NCI-H146 (cell line): ENCODE measurements around the gene IL1R2.
"Not testable (repeated sequence)": the region's sequence is repeated elsewhere in the genome, so short reads cannot be mapped to it uniquely, and the experiment has no call there.

Experiments used
- DNase-seq: peaks from one replicate; lab custom pipeline; 2025; lab: John Stamatoyannopoulos, UW

The IL1R2 gene

GRCh38 chr2:102061962-102062795, 70.4 kb downstream of the IL1R2 start:
- no peak for DNase-seq

DNA sequence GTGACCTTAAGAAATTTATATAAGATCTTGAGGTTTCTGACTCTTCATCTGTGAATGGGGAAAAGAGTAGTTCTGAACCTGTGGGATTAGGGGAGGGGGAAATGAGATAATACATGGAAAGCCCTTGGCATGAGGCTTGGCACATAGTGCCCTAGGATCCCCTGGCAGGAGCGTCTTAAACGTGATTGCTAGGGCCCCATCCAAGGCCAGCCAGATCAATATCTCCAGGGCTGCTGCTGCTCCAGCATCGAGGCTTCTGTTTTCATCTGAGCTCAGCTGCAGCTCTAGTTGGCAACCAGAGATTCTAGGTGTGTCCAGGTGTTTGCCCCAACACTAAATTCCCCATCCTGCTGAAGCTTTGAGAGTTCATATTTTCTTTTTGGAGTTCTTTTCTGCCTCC, 71.0 kb downstream of the IL1R2 start:
- DNase-seq = no peak

- no peak for DNase-seq
These were observed 71.7 kb downstream of the IL1R2 start for GRCh38 chr2:102063487-102063911.

GRCh38 chr2:102063941-102064678, 72.3 kb downstream of the IL1R2 start:
- DNase-seq = no peak

- no peak for DNase-seq
These were observed 73.2 kb downstream of the IL1R2 start for GRCh38 chr2:102064679-102065674.

- no peak for DNase-seq
These were observed 74.0 kb downstream of the IL1R2 start for GRCh38 chr2:102065675-102066252.

DNA sequence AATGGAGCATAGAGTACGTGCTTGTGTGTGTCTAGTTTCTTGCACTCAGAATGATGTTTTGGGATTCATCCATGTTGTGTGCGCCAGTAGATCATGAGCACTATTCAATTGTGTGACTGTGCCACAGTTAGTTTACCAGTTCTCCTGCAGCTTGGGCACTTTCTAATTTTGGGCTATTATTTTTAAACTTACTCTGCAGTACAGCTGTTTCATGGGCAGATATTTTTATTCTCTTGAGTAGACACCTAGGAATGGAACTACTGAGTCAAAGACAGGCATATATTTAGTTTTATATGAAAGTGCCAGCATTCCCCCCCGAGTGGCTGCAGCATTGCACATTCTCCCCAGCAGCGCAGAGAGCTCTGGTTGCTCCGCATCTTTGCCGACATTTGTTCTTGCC, 74.8 kb downstream of the IL1R2 start:
- no peak for DNase-seq

DNA sequence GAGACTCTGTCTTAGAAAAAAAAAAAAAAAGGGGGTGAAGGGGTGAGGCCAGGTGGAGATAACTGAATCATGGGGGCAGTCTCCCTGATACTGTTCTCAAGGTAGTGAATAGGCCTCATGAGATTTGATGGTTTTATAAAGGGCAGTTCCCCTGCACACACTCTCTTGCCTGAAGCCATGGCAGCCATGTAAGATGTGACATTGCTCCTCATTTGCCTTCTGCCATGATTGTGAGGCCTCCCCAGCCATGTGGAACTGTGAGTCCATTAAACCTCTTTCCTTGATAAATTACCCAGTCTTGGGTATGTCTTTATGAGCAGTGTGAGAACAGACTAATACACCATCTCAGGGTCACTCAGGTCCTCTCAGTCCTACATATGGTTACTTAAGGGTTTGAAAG, 76.4 kb downstream of the IL1R2 start:
- not testable (repeated sequence) for DNase-seq

- DNase-seq = no peak
These were observed 77.7 kb downstream of the IL1R2 start for GRCh38 chr2:102069311-102069974.

DNA sequence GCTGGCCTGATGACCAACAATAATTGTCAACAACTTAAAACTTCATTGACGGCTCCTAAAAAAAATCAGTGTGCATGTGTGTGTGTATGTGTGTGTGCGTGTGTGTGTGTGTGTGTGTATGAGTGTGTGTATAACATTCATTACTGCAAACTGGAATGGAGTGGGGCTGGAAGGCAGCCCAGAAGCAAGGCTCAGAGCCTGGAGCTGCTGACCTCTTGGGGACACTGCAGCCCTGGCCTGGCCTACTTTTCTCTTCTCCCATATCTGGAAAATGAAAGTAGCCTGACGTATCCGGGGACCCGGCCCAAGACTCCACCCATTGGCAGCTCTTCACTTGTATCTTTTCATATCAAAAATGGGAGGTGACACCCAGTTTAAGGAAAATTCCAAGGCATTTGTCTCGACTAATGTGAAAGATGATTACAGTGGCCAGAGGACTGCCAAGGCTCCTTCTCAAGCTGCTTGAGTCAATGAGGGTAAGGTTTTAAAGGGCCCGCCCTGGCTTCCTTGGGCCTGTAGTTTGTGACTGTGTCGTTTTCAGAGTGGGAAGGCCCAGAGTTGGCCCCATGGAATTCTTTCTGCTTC, 78.4 kb downstream of the IL1R2 start:
- no peak for DNase-seq

DNA sequence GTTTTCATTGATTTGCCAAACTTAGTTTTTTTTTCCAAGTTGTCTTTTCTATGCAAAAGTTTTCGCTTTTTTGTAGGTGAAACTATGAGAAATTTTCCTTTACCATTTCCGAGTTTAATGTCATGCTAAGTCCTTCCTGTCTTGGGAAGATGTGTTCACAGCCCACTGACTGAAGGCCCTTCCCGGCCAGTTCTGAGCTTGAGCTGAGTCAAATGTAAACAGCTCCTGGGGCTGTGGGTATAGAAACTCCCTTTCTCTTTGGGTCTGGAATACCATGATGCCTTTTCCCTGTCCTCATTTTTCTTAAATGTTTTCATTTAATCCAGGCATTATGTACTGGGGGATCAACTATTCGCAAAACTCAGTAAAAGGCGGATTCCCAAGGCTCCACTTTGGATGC, 81.0 kb downstream of the IL1R2 start:
- DNase-seq = no peak

DNA sequence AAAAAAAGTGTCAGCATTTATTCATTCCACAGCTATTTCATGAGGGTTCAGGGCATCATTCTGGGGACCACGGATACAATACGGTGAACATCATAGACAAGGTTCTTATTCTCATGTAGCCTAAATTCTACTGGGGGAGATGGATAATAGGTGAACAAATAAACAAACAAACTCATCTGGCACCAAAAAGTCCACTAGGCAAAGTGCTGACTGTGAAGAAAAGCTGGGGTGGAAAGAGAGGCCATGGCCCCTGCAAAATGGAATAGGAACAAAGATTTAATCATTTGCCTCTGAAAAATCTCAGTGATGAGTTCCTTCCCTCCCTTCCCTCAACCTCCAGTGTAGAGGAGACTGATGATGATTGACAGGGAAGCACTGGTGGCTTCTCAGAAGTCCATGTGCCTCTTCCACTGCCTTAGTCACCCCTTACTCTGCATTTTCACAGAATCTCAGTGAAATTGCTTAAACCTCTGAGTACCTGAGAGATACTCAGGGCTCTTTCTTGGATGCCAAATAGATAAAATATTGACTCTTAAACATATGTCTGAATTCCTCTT, 81.5 kb downstream of the IL1R2 start:
- DNase-seq = no peak

DNA sequence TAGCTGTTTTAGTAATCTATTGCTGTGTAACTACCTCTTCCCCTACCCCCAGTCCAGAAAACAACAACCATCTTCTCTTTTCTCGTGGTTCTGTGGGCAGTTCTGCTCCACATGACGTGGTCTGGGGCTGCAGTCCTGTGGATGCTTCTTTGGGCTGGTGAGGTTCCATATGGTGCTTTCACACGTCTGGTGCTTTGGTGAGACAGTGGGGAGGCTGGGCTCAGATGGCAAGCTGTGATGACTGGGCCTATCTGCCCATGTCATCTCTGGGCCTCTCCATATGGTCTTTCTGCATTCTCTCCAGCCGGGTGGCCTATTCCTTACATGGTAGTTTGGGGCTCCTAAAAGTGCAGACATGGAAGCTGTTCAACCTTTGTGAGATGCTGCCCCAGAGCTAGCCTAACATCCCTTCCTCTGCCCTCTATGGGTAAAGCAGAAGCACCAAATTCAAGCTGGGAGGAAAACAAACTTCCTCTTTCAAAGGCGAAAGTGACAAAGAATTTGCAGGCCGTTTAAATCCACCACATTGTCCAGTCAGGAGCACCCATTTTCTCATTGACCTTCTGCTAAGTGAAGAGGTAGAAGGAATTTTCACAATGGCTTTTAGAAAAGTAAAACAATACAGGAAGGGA, 82.5 kb downstream of the IL1R2 start:
- DNase-seq = no peak

- DNase-seq = no peak
These were observed 83.7 kb downstream of the IL1R2 start for GRCh38 chr2:102075479-102075878.

DNA sequence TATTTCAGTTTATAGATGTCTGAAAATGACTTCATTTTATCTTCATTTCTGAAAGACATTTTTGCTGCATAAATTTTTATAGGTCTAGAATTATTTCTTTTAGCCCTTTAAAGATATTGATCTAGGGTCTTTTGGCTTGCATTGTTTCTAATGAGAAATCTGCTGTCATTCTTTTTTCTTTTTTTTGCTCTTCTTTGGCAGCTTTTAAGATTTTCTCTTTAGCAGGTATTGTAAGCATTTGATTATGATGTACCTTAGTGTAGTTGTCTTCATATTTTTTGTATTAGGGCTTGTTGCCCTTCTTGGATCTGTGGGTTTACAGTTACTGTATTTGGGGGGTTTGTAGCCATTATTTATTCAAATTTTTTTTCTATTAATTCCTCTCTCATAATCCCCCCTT, 84.8 kb downstream of the IL1R2 start:
- no peak for DNase-seq
